ENCODE measurements around the gene TES.

The TES gene

DNA sequence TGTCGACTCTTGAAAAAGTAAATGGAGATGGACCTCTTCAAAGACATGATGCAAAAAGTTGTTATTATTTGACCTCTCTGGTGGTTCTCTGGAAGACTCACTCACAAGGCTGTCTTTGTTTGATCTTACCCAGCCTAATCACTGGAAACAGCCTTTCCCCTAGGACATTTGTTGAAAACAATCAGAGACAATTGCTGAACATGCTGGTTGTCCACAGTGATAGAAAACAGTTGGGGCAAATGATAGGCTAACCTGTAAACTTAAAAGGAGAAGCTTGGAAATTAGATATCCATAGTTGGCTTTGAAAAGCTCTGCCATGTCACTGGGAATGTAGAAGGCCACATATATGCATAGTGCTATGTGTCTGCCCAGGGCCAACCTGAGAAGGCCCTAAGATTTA, 22.9 kb upstream of the TES start:
- TF ChIP-seq POLR2AphosphoS5 (IDR thresholded peaks at IDR 0.05; ENCODE audit: low read depth, low read length) (no peak), TAF1 (IDR thresholded peaks at IDR 0.05; ENCODE audit: borderline replicate concordance, insufficient read depth, low read length) (no peak), FOXP2 (optimal IDR thresholded peaks at IDR 0.05; ENCODE audit: borderline replicate concordance, extremely low read depth, extremely low read length, insufficient read depth) (no peak), SIN3A (IDR thresholded peaks at IDR 0.05; ENCODE audit: borderline replicate concordance, insufficient read depth, low read length) (no peak)
- TF ChIP-seq, protein P1, sequence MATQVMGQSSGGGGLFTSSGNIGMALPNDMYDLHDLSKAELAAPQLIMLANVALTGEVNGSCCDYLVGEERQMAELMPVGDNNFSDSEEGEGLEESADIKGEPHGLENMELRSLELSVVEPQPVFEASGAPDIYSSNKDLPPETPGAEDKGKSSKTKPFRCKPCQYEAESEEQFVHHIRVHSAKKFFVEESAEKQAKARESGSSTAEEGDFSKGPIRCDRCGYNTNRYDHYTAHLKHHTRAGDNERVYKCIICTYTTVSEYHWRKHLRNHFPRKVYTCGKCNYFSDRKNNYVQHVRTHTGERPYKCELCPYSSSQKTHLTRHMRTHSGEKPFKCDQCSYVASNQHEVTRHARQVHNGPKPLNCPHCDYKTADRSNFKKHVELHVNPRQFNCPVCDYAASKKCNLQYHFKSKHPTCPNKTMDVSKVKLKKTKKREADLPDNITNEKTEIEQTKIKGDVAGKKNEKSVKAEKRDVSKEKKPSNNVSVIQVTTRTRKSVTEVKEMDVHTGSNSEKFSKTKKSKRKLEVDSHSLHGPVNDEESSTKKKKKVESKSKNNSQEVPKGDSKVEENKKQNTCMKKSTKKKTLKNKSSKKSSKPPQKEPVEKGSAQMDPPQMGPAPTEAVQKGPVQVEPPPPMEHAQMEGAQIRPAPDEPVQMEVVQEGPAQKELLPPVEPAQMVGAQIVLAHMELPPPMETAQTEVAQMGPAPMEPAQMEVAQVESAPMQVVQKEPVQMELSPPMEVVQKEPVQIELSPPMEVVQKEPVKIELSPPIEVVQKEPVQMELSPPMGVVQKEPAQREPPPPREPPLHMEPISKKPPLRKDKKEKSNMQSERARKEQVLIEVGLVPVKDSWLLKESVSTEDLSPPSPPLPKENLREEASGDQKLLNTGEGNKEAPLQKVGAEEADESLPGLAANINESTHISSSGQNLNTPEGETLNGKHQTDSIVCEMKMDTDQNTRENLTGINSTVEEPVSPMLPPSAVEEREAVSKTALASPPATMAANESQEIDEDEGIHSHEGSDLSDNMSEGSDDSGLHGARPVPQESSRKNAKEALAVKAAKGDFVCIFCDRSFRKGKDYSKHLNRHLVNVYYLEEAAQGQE (IDR thresholded peaks at IDR 0.05; ENCODE audit: insufficient read depth in 1 of 2, low read depth in 2 of 2, low read length in 2 of 2): no peak

DNA sequence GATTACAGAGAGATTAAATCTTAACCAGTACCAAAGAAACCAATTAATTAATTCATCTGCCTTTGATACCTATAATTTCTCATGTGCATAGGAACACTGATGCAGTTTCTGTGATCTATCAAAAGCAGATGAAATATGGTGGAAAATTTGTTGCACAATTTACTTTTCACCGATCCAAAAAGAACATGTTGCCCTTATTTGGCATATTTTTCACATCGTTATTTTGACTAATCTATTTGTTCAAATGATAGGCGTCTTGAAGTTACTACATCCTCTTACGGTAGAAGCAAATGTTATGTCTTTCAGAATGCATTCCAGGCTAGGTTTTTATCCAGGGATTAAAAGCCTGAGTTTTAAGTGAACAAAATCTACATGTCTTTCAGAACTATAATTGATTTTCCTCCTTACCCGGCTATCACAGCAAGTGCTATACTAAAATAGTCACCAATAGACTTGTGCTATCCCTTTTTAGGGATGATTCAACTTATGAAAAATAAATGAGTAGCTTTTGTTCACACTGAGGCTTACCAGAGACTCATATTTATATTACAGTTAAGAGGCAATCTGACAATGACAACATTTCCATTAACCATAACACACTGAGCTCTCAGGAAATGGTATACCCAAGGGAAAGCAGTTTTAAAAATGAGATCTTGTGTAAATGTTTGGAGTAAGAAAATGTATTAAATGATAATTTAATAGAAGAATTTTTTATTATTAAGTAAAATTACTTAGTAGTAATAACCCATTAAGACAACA, 16.8 kb upstream of the TES start:
- no peak for TF ChIP-seq SIN3A (IDR thresholded peaks at IDR 0.05; ENCODE audit: borderline replicate concordance, insufficient read depth, low read length)
- no peak for TF ChIP-seq POLR2AphosphoS5 (IDR thresholded peaks at IDR 0.05; ENCODE audit: low read depth, low read length)
- TF ChIP-seq, protein P1 (IDR thresholded peaks at IDR 0.05; ENCODE audit: insufficient read depth in 1 of 2, low read depth in 2 of 2, low read length in 2 of 2): no peak
- TF ChIP-seq FOXP2 (optimal IDR thresholded peaks at IDR 0.05; ENCODE audit: borderline replicate concordance, extremely low read depth, extremely low read length, insufficient read depth): no peak
- no peak for TF ChIP-seq TAF1 (IDR thresholded peaks at IDR 0.05; ENCODE audit: borderline replicate concordance, insufficient read depth, low read length)

DNA sequence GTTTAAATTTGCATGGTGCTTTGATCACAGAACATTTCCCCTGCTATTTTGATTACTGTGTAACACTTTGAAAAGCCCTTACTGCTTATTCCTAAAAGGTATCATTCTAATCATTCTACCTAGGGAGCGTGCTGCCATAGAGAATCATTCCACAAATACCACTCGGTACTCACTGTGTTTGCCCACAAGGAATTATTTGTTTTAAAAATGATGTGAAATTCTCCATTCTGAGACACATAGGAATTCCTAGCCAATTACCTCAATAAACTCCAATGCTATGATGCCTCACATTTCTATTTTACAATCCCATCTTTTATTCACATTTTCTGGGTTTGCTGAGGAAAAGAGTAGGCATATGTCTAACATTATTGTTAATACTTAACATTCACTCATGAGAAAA, 16.2 kb upstream of the TES start:
- TF ChIP-seq SIN3A (IDR thresholded peaks at IDR 0.05; ENCODE audit: borderline replicate concordance, insufficient read depth, low read length): no peak
- TF ChIP-seq POLR2AphosphoS5 (IDR thresholded peaks at IDR 0.05; ENCODE audit: low read depth, low read length): no peak
- TF ChIP-seq, protein P1 (IDR thresholded peaks at IDR 0.05; ENCODE audit: insufficient read depth in 1 of 2, low read depth in 2 of 2, low read length in 2 of 2): no peak
- no peak for TF ChIP-seq FOXP2 (optimal IDR thresholded peaks at IDR 0.05; ENCODE audit: borderline replicate concordance, extremely low read depth, extremely low read length, insufficient read depth)
- TF ChIP-seq TAF1 (IDR thresholded peaks at IDR 0.05; ENCODE audit: borderline replicate concordance, insufficient read depth, low read length): no peak

- TF ChIP-seq FOXP2 (optimal IDR thresholded peaks at IDR 0.05; ENCODE audit: borderline replicate concordance, extremely low read depth, extremely low read length, insufficient read depth) (no peak), SIN3A (IDR thresholded peaks at IDR 0.05; ENCODE audit: borderline replicate concordance, insufficient read depth, low read length) (no peak), POLR2AphosphoS5 (IDR thresholded peaks at IDR 0.05; ENCODE audit: low read depth, low read length) (no peak), TAF1 (IDR thresholded peaks at IDR 0.05; ENCODE audit: borderline replicate concordance, insufficient read depth, low read length) (no peak)
- TF ChIP-seq, protein P1 (IDR thresholded peaks at IDR 0.05; ENCODE audit: insufficient read depth in 1 of 2, low read depth in 2 of 2, low read length in 2 of 2): no peak
These were observed 14.9 kb upstream of the TES start for GRCh38 chr7:116195451-116195850.
